Endodermal cell (in vitro differentiated cells): Measurements from ENCODE around the gene ROMO1. TPM values are rescaled to one million over a fixed set of nuclear protein-coding genes. Genes with fewer than 3 reads are reported as not detected.

ENCODE experiments used
- DNase-seq: peaks from one replicate; pipeline ENCODE4 v3.0.0-alpha.2; 2017
- H3K27ac ChIP-seq: 2 replicates; pipeline ENCODE4 v1.5.1; 2013; ENCODE audit warnings: mild to moderate bottlenecking, low read depth, low read length, moderate library complexity
- H3K27me3 ChIP-seq: 2 replicates; pipeline ENCODE4 v1.6.1; 2013; ENCODE audit warnings: mild to moderate bottlenecking, low read length, moderate library complexity; ENCODE audit not compliant: insufficient read depth, control insufficient read depth, poor library complexity, severe bottlenecking
- H3K36me3 ChIP-seq: 2 replicates; pipeline ENCODE4 v1.7.0; 2013; ENCODE audit warnings: mild to moderate bottlenecking, low read length, moderate library complexity; ENCODE audit not compliant: control insufficient read depth, insufficient read depth
- H3K4me1 ChIP-seq: one replicate; pipeline ENCODE4 v1.7.0; 2013; ENCODE audit warnings: low read length; ENCODE audit not compliant: control insufficient read depth, insufficient read depth
- H3K4me3 ChIP-seq: 2 replicates; pipeline ENCODE4 v1.5.1; 2013; ENCODE audit warnings: mild to moderate bottlenecking, low read length, moderate library complexity
- H3K9ac ChIP-seq: 2 replicates; pipeline ENCODE4 v1.6.1; 2013; ENCODE audit warnings: mild to moderate bottlenecking, low read length, moderate library complexity; ENCODE audit not compliant: poor library complexity, severe bottlenecking; ENCODE audit errors: extremely low read depth
- H3K9me3 ChIP-seq: 2 replicates; pipeline ENCODE4 v1.6.1; 2013; ENCODE audit warnings: mild to moderate bottlenecking, low read length, moderate library complexity; ENCODE audit not compliant: control insufficient read depth
- H3K27ac Mint-ChIP-seq: 2 replicates; pipeline ENCODE4 v1.8.0; 2020; ENCODE audit warnings: mixed read lengths
- H3K27me3 Mint-ChIP-seq: 2 replicates; pipeline ENCODE4 v1.8.0; 2021; ENCODE audit warnings: mild to moderate bottlenecking, mixed read lengths; ENCODE audit not compliant: insufficient read depth
- H3K36me3 Mint-ChIP-seq: 2 replicates; pipeline ENCODE4 v1.8.0; 2020; ENCODE audit warnings: low read depth, mixed read lengths
- H3K4me1 Mint-ChIP-seq: 2 replicates; pipeline ENCODE4 v1.8.0; 2020; ENCODE audit warnings: mixed read lengths
- H3K4me3 Mint-ChIP-seq: 2 replicates; pipeline ENCODE4 v1.8.0; 2020; ENCODE audit warnings: mild to moderate bottlenecking, moderate library complexity, mixed read lengths
- H3K9me3 Mint-ChIP-seq: 2 replicates; pipeline ENCODE4 v1.8.0; 2020; ENCODE audit warnings: mild to moderate bottlenecking, mixed read lengths
- CTCF ChIP-seq: fragments of 200-600 bp; sonication (generic); conservative IDR thresholded peaks from 2 replicates; pipeline ENCODE4 v1.5.0; 2021; ENCODE audit warnings: antibody characterized with exemption, mild to moderate bottlenecking
- WGBS, 2 experiments: methylation state at CpG; one replicate each; pipeline versions ENCODE4 v1.1.5 to v1.1.7; 2013; ENCODE audit warnings: missing lambda C conversion rate in 2 of 2, mixed read lengths in 1 of 2; ENCODE audit not compliant: insufficient coverage in 1 of 2, insufficient read length in 1 of 2; 5-methylcytosine and 5-hydroxymethylcytosine counted together
- total RNA-seq, 2 donors: library from RNA; stranded (reverse); fragmentation: NEBNext Ultra II Directional in 1 of 2; extraction: Animal tissue kit (Norgen Biotek cat#: 25700) in 1 of 2; gene quantifications; 2 replicates in 1 of 2; 3 replicates in 1 of 2; pipeline ENCODE4 v1.2.1, GENCODE V29; 2021

Gene ROMO1
- total RNA-seq, 2 donors from 2014 or later: 194 to 243 TPM

GRCh38 chr20:35718972-35719635 is 19.9 kb downstream of the ROMO1 start:
- H3K4me1 ChIP-seq: no peaks in the 10 kb centered on the region
- no peaks in the 10 kb centered on the region for H3K9me3 ChIP-seq
- peaks cover 98% of the 10 kb centered on the region for H3K36me3 ChIP-seq
- H3K27me3 ChIP-seq: no peaks in the 10 kb centered on the region
- Mint-ChIP-seq H3K27me3 (no peaks in the 10 kb centered on the region), H3K9me3 (no peaks in the 10 kb centered on the region), H3K27ac (peak overlapping the region; percentile 66), H3K4me3 (no peak overlapping the region), H3K36me3 (peaks cover 79% of the 10 kb centered on the region), H3K4me1 (no peaks in the 10 kb centered on the region)
- peak; percentile 54 for DNase-seq
- no peak overlapping the region for H3K27ac ChIP-seq
- no peak for TF ChIP-seq CTCF
- WGBS, 2 experiments: 96 to 99% methylated on average over 10 to 12 of the region's 12 CpGs
- H3K9ac ChIP-seq: no peak overlapping the region
- no peak overlapping the region for H3K4me3 ChIP-seq

- no peak for TF ChIP-seq CTCF
- Histone ChIP-seq H3K9me3 (no peaks in the 10 kb centered on the region), H3K9ac (no peak overlapping the region), H3K27ac (no peak overlapping the region), H3K36me3 (peaks cover 98% of the 10 kb centered on the region), H3K27me3 (no peaks in the 10 kb centered on the region), H3K4me3 (no peak overlapping the region), H3K4me1 (no peaks in the 10 kb centered on the region)
- Mint-ChIP-seq H3K4me1 (no peaks in the 10 kb centered on the region), H3K36me3 (peaks cover 80% of the 10 kb centered on the region), H3K27ac (no peak overlapping the region), H3K9me3 (no peaks in the 10 kb centered on the region), H3K27me3 (no peaks in the 10 kb centered on the region), H3K4me3 (no peak overlapping the region)
- peak; percentile 26 for DNase-seq
- 85 to 100% methylated on average over 3 to 8 of the region's 8 CpGs for WGBS, 2 experiments
Observed at GRCh38 chr20:35719717-35720116, 20.5 kb downstream of the ROMO1 start.

DNA sequence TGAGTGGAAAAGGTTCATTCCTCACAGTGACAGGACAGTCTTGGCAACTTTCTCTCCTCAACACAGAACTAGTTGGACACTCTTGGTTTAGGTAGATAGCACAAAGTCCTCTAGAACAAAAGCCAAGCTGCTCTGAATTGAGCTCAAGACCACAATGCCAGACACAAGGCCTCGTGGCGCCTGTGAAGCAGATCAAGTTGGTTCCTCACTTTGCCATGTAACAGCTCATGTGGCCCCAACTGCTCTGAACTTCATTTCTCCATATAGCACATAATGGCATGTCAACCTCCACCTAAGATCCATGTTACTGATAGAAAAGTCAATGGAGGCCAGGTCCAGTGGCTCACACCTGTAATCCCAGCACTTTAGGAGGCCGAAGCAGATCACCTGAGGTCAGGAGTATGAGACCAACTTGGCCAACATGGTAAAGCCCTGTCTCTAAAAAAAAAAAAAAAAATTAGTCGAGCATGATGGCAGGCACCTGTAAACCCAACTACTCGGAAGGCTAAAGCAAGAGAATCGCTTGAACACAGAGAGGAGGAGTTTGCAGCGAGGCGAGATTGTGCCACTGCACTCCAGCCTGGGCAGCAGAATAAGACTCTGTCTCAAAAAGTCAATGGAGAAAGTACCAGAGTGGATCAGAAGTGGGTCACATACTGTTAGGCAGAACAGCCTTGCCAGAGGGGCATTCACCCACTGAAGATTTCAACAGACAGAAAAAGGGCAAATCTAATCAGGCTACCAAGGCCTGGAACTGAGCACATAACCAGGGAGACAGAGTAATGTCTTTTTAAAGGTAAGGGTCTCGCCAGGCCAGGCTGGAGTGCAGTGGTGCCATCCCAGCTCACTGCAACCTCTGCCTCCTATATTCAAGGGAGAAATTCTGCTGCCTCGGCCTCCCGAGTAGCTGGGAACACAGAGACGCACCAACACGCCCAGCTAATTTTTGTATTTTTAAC is 21.2 kb downstream of the ROMO1 start:
- Mint-ChIP-seq H3K9me3 (no peaks in the 10 kb centered on the region), H3K27ac (peak overlapping the region; percentile 27), H3K4me1 (no peaks in the 10 kb centered on the region), H3K27me3 (no peaks in the 10 kb centered on the region), H3K36me3 (peaks cover 82% of the 10 kb centered on the region), H3K4me3 (no peak overlapping the region)
- TF ChIP-seq CTCF: no peak
- Histone ChIP-seq H3K9ac (no peak overlapping the region), H3K4me1 (no peaks in the 10 kb centered on the region), H3K4me3 (no peak overlapping the region), H3K36me3 (peaks cover 97% of the 10 kb centered on the region), H3K27me3 (no peaks in the 10 kb centered on the region), H3K9me3 (no peaks in the 10 kb centered on the region), H3K27ac (no peak overlapping the region)
- peak; percentile 38 for DNase-seq
- WGBS, 2 experiments: 97 to 99% methylated on average over 12 to 13 of the region's 13 CpGs
